HG02852 (cell line): Measurements from ENCODE around the gene UGT1A6.

Source experiments
- ATAC-seq: cut with Tn5 transposase; IDR thresholded peaks from one replicate; pipeline ENCODE4 v1.9.1; 2021; ENCODE audit warnings: mild to moderate bottlenecking, moderate library complexity; ENCODE audit not compliant: unreplicated experiment

The UGT1A6 gene

DNA sequence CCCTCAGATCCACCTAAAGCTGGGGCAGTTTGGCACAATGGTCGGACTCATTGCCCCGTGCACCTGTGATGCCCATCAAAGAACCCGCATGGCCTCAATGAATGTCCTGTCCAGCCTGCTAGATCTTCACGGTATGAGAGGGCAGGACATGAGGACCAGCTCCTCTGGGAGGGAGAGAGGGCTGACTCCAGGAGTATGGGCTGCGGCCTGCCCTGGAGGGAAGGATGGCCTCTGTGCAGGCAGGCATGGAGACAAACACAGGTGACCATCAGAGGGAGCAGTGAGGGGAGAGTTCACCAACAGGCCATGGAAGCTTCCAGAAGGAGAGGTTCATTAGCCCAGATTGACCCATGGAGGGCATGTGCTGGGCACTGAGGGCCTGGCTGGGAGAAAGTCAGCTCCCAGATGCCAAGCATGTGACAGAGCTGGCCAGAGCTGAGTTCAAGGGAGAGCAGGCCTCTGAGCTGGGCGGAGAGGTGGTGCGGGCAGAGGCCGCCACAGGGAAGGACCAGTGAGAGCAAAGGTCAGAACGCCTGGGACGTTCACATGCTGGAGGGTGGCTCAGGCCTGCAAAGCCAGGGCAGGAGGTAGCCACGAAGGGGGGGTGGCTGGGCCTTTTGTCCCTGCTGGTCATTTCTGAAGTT is 125.4 kb downstream of the UGT1A6 start:
- ATAC-seq = no peak

DNA sequence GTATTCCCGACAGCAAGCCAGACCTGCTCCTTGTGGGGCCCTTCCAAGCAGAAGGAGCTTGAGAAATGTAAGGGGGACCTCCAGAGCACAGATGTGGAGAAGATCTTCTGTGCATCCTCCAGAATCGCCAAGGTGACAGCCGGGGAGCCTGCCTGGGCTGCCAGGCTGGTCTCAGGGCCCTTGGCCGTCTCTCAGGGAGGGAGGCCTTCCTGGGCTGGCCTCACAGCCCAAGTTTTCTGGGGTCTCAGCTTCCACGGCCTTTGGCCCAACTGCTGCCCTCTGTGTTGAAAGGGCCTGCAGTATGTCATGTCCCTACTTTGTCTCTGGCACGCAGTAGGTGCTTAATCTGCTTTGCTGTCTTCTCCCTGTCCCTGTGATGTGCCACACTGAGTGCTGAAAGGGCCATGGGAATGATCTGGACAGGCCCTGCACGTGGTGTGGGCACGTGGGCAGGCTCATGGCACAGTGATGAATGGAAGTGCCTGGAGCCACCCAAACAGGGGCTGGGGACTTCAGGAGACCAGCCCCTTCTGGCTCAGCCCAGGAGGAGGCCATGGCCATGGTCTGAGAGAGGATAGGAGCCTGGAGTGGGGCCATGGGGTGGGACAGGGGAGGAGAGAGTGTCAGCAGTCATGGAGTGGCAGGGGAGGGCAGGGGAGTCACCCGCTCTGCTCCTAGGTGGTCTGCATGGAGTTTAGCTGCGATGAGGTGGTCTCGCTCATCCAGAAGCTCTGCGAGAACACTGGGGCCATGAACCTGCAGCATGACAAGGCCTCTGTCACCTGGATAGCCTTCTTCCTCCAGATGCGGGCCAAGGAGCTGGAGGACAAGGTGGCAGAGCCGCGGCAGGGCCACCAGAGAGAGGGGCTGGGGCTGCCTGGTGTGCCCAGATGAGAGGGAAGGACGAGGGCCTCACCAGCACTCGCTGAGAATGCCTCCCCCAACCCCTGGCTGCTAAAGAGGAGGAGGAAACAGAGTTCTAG is 126.2 kb downstream of the UGT1A6 start:
- no peak for ATAC-seq

DNA sequence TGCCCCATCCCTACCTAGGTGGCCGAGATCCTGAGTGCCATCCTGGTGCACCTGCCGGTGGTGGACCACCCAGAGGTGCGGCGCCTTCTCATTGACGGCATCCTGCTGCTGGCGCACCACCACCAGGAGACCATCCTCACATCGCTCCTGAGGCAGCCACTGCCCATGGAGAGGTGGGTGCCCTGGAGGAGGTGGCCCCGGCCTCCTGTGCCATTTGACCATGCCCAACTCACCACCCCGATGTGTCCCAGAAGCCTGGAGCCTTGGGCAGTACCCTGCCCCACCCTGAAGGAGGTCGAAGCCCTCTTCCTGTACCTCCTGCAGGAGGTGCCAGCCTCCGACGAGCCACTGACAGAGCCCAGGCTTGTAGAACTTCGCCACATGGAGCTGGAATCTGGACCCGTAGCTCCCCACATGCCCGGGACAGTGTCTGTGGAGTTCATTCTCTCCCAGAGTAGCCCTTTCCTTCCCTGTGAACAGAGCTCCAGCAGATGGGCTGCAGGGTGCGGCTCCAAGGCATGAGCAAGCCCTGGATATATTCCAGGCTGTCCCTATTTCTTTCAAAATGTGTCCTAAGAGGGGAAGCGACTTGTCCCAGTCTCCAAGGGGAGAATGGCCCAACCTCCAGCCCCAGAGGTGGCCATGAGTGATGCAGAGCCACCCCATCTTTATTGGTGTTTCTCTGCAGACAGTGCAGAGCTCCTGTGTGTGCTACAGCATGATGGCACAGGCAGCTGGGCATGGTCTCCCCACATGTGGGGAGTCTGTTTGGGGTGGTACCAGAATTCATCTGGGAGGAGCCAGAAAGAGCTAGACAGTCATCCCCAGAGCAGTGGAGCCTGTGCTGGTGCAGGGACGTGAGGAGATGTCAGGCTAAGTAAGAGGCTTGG is 127.4 kb downstream of the UGT1A6 start:
- ATAC-seq = no peak

- ATAC-seq = no peak
These were observed 128.1 kb downstream of the UGT1A6 start for GRCh38 chr2:233820774-233821105.

- no peak for ATAC-seq
These were observed 128.5 kb downstream of the UGT1A6 start for GRCh38 chr2:233821196-233821595.

DNA sequence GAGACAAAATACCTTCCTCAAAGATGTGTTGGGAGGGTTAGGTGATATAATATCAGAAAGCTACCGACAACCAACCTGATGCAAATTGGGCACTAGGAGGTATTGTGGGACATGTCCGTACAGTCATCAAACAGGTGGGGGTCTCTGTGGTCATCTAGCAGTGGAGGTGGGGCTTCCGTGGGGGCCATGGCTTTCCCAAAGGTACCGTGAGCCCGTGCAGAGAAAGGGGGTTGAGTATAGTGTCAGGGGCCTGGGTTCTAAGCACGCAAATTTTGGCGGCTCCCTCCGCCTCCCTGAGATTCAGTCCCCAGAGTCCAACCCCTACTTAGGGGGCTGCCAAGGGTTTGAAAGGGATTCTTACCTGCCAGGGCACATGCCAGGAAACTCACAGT is 129.0 kb downstream of the UGT1A6 start:
- ATAC-seq = no peak

- no peak for ATAC-seq
These were observed 129.5 kb downstream of the UGT1A6 start for GRCh38 chr2:233822101-233822771.
